ENCODE data around the gene C1QTNF12.

C1QTNF12 gene

DNA sequence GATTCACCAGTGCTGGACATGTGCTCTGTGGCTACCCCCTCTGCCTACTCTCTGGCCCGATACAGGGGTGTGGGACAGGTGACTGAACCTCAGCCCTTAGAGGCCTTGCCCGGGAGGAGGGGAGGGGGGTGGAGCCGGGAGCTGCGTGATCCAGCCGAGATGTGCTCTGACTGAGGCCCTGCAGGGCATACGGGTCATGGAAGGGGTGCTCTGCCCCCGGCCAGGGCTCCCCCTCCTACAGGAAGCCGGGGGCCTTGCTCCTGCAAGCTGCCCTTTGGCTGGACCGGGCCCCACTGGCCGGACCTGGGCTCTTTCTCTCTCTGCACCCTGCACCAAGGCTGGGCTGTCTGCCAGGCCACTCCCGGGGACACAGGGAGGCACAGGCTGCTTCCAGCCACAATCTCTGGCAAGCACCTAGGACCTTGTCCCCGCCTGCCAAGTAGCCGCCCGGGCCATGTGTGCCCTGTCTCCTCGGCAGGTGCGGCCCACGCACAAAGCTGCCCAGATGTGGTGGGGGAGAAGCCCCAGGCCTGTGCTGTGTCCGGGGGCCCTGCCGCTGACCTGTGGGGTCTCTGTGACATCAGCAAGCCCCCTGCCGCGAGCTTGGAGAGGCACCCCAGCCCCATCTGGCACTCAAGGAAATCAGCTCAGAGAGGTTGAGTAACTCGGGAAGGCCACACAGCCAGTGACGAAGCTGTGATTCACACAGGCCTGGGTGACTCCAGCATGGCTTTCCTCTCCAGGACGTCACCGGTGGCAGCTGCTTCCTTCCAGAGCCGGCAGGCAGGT lies 35.2 kb upstream of the C1QTNF12 start:
- DNase-seq (ENCODE audit: low read depth in 2 of 2) = no peak

DNA sequence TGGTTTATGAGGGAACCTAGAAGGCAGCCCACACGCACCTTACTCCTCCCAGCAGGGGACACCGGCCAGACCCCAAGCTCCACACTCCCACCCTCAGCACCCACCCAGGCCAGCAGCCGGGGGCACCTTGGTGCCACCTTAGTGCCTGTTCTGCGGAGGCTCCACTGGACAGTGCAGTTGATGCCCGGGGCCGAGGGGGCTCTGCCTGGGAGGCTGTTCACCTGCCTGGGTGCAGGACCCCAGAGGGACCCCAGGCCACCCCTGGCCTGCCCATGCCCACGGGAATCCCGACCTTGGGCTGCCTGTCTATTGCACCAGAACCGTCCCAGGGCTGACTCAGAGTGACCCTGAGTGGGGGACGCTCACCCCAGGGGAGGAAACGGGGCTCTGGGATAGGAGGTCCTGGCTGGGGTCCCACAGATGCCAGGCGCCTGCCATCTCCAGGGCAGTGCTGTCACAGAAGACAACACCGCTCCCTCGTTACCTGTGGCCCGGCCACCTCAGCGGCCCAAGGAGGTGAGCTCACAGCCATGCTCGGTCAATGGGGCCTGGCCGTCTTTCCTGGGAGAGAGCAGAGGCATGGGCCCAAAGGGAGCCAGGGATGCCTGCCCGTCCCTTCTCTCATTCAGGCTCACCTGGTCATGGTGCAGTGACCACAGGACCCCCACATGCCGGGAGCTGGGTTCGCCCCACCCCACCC lies 34.4 kb upstream of the C1QTNF12 start:
- DNase-seq (ENCODE audit: low read depth in 2 of 2) = no peak

DNA sequence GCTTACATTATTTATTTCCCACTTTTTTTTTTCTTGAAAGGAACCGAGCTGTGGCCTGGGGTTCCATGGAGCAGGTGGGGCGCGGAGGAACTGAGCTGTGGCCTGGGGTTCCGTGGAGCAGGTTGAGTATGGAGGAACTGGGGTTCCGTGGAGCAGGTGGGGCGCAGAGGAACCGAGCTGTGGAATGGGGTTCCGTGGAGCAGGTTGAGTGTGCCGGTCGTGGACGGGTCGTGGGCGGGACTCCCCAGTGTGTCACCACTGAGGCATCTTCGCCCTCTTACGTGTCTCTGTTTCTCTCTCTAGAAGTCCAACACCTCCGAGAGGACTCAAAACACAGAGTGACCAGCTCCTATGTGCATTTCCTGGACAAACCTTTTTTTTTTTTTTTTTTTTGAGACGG lies 32.5 kb upstream of the C1QTNF12 start:
- DNase-seq (ENCODE audit: low read depth in 2 of 2) = no peak

DNA sequence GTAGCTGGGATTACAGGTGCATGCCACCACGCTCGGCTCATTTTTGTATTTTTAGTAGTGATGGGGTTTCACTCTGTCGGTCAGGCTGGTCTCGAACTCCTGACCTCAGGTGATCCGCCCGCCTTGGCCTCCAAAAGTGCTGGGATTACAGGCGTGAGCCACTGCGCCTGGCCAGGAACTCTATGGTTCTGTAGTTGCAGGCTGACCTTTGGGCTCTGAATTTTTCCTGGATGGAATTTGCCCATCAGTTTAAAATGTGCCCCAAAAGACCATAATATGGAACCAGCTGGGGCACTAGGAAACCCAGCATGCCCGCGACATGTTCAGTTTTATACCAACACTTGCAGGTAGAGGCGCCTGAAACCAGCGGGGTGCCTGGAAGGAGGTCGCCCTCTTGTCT lies 32.1 kb upstream of the C1QTNF12 start:
- DNase-seq (ENCODE audit: low read depth in 2 of 2) = no peak

DNA sequence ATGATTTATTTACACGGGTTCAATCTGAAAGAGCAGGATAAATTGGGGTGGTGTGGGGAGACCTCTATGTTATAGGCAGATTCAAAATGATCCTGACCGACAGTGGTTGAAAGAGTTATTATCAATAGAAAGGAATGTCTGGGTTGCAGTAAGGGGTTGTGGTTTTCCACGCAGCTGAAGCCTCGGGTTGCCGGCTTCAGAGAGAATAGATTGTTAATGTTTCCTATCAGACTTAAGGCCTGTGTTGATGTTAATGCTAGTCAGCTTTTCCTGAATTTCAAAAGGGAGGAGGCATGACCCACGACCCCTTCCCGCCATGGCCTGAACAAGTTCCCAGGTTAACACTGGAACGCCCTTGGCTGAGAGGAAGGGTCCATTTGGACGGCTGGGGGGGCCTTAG lies 29.3 kb upstream of the C1QTNF12 start:
- DNase-seq (ENCODE audit: low read depth in 2 of 2) = no peak

DNA sequence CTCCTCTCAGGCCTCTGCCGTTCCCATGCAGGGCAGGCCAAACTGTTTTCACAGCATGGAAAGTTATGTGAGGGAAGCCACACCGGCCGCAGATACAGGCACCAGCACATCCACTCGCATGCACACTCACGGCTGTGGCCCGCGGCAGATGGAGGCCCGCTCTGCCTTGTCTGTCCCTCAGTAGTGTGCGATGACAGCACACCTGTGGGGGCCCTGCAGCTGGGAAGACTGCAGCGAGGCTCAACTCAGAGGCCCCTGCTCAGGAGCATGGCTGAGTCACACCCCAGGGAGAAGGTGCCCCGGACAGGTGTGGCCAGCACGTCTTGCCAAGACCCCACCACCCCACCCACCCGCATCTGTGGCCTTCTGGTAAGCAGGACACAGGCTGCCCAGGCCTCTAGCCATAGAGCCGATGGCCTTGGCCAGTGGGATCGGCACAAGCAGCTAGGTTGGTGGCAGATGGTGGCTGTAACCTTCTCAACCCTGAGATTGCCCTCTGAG lies 28.5 kb upstream of the C1QTNF12 start:
- no peak for DNase-seq (ENCODE audit: low read depth in 2 of 2)

DNA sequence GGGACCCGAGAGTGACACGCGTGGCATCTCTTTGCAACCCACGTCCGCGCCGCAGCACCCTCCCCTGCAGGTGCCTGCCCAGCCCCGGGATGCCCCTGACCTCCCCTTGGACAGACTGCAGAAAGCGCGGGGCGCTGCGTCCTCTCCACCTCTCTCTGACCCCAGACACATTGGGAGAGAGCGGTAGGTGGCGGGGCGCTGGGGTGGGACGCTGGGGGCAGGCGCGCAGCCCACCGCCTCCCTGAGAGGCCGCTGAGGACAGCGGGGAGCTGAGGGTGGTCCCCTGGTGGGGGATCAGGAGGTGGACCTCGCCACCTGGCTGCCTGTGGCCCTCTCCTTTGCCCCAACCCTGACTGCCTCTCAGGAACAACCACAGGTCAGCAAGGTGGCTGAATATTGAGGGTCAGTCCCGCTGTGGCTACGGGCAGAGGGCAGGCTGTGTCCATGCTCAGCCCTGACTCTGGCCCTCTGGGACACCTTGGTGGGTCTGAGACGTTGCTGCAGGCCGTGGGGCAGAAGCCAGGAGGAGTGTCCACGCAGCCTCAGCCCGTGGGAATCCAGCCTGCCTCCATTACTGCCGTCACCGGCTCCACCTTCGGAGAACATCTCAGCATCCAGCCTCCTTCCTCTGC lies 27.9 kb upstream of the C1QTNF12 start:
- DNase-seq (ENCODE audit: low read depth in 2 of 2) = no peak

DNA sequence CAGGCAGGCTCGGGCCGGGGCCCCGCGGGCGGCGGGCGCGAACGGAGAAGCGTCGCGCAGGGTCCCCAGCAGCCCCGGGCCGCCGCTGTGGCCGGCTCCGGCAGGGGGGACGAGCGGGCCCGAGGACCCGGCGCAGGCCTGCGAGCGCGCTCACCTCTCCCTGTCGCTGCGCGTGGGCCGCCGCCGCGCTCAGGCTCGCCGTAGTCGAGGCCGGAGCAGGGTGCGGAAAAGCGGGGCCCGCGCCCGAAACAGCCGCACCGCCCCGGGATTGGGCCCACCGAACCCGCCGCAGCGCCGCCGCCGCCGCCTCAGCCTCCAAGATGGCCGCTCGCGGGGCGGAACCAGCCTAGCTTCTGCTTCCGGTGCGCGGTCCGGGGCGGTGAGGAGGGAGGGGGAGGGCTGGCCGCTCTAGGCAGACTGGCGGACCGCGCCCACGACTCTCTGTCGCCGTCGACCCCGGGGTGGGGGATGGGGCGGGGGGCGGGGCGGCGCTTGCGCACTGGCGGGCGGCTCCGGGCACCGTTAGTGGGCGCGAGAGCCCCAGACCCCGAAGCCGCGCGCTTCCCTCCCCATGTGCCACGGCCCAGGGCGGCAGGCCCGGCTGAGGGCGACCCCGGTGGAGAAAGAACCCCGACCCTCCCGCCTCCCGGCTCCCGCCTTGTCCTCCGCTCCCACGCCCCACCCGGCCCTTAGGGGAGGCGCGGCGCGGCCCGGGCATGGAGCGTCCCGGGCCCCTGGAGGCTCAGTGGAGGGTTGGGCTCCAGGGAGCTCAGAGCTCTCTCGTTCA lies 27.2 kb upstream of the C1QTNF12 start, which contains the start of gene UBE2J2:
Gene UBE2J2, minus strand, starts transcription at position 343 of the 787 bp plus-strand sequence. CDS start 5,862 bp downstream, outside the sequence.
- DNase-seq (ENCODE audit: low read depth in 2 of 2) = peak; percentile 91 to 94

DNA sequence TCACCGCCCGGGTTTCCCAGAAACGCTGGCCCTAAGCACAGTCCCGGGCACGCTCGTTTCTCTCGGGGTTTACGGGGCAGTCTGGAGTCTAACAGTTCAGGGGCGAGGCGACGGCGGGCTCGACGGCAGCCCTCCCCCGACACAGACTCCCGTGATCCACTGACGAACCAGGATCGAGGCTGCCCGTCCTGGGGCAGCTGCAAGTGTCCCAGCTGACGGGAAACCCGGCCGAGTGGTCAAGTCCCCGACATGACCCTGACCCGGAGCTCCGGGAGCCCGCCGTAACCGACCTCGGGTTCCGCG lies 26.6 kb upstream of the C1QTNF12 start:
- no peak for DNase-seq (ENCODE audit: low read depth in 2 of 2)

DNA sequence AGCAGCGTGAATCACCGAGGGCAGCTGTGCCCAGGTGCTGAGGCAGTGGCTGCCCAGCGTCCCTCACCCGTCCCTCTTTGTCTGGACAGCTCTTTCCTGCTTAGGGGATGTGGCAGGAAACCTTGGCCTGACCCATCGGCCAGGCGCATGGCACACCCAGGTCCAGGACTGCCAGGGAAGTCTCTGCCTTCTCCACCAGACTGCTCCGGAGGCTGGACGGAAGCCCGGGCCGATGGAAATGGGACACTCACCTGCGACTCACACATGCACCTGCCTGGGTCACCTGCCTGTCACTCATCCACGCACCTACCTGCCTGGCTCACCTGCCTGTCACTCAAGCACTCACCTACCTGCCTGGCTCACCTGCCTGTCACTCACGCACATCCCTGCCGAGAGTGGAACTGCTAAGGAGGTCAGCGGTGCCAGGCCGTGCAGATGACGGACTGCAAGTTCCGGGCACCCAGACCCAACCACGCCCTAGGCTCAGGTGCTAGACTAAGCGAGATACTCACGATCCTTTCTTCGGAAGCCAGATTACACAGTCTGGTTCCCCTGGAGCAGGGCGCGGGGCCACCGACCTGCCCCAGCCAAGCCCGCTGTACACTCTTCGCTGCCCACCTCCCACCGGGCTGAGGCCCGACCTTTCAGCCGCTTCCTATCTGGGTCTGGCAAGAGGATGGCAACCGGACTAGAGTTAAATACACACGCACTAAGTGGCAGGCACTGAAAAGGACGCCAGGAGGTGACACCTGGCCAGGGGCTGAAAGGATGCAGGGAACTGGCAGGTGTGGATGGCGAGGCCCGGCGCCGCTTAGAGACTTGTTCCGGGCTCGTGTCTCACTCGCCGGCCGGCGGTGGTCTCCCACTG lies 26.1 kb upstream of the C1QTNF12 start:
- no peak for DNase-seq (ENCODE audit: low read depth in 2 of 2)

DNA sequence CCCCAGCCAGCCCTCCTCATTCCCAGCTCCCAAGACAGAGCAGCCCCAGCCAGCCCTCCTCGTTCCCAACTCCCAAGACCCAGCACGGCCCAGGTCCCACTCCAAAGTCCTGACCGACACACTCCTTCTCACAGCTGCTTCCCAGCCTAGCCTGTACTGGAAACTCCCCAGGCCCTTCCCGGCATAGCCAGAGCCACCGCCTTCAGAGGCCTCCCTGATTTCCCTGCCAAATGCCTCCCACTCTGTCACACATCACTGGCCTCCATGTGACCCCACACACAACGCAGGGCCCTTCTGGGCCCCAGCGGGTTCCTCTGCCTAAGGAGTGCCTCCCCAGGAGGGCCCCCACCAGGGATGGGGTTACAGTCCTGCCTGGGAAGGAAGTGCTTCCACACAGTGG lies 24.3 kb upstream of the C1QTNF12 start:
- no peak for DNase-seq (ENCODE audit: low read depth in 2 of 2)

DNA sequence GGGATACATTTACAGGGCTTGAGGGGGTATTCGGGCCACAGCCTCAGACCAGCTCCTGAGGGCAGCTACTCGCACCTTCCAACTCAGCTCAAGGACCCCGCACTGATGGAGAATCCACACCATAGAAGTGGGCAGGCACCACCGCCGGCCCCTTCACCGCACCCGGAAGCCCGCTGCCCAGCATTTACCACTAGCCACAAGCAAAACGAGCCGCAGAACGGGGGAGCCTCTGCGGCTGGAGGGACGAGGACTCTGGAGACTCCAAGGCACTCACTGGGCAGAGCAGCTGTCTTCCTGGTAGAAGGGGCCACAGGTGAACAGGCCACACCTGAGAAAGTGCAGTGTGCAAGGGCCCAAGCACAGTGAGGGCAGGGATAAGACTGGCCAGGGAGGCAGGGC lies 21.8 kb upstream of the C1QTNF12 start:
- no peak for DNase-seq (ENCODE audit: low read depth in 2 of 2)

DNA sequence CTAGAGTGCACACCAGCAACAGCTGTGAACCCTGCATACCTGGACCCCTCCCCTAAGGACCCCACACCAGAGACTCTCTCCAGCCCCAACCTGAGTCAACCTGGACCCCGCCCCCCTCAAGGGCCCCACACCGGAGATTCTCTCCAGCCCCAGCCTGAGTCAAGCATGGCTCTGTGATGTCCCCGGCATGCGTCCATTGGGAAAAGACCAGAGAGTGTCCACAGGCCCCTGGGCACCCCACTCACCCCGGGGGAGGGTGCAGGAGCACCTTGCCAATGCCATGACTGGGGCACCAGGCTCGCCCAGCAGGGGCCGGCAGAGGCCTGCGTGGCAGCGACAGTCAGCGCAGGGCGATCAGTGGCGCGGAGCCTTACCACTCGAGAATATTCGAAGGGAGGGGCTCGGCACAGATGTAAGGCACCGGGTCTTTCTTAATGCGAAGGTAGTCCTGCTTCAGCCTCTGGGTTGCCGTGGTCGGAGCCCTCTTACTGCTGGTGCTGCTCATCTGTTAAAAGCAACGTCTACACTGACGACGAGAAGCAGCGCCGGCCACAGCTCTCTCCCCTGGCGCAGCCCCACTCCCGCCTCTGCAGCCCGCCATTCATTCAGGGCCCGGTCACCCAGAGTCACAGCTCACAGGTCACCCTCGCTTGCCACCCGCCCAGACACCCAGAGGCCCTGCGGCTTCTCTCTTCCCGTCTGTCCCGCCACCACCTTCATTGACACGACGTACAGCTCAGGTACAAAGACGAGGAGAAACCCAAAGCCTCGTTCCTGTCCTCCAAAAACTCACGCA lies 21.2 kb upstream of the C1QTNF12 start:
- DNase-seq (ENCODE audit: low read depth in 2 of 2) = no peak

DNA sequence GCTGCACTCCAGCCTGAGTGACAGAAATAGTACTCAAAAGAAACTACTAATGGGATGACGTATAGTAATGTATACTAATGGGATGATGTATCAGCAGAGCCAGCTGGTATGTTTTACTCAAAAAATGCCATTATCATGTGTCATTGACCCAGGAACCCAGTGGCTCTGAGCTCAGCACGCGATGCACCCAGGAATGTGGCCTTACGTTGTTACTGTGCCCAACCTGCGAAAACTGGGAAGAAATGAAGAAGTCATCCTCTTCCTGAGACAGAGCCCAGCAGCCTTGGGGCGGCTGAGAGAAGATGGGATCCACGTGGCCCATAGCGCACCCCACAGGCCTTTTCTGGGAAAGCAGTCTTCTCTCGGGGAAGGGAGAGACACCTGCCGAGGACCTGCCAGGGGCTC lies 18.3 kb upstream of the C1QTNF12 start:
- no peak for DNase-seq (ENCODE audit: low read depth in 2 of 2)

DNA sequence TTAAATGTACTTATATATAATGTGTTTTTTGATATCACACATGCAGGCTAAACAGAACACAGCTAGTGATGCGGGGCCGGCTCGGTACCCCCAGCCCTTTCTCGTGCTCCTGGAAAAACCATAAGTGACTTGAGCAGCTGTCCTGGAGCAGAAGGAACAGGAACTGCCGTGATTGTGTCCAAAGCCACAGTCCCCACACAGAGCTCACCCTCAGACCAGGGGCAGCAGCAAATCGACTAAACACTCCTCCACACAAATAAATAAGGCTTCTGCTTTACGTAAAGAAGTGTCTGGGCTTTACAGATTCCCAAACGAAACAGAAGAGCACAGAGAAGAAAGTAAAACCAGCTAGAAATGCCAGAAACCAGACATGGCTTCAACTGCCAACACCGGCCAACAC lies 17.5 kb upstream of the C1QTNF12 start:
- no peak for DNase-seq (ENCODE audit: low read depth in 2 of 2)

DNA sequence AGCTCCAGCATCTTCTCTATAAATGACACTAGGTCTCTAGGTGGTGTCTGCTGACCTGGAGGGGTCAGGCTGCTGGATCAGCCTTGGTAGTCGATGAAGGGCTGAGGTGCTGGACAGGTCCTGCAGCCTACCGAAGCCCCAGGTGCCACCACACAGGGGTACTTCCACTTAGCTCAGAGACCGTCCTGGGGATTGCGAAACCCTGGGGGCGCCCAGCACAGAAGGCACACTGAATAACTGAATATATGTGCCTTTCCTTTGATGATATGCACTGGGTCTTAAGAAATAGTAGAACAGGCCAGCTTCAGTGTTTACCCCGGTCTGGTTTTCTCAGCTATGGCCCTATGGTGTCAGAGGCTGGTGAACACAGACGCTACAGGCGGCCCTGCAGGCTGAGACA lies 16.2 kb upstream of the C1QTNF12 start:
- no peak for DNase-seq (ENCODE audit: low read depth in 2 of 2)

DNA sequence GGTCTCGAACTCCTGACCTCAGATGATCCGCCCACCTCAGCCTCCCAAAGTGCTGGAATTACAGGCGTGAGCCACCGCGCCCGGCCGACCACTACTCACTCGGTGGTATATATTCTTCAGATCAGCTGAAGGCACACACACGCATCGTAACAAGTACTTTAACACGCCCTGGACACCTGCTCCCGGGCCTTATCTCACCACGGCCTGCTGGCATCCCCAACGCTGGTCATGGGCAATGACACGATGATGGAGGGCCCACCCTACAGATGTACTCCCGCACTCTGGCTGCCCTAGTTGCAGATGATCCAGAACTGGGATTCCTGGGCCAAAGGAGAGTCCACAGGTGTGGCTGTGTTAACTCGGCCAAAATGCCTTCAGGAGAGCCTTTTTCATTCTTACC lies 15.5 kb upstream of the C1QTNF12 start:
- DNase-seq (ENCODE audit: low read depth in 2 of 2) = no peak

DNA sequence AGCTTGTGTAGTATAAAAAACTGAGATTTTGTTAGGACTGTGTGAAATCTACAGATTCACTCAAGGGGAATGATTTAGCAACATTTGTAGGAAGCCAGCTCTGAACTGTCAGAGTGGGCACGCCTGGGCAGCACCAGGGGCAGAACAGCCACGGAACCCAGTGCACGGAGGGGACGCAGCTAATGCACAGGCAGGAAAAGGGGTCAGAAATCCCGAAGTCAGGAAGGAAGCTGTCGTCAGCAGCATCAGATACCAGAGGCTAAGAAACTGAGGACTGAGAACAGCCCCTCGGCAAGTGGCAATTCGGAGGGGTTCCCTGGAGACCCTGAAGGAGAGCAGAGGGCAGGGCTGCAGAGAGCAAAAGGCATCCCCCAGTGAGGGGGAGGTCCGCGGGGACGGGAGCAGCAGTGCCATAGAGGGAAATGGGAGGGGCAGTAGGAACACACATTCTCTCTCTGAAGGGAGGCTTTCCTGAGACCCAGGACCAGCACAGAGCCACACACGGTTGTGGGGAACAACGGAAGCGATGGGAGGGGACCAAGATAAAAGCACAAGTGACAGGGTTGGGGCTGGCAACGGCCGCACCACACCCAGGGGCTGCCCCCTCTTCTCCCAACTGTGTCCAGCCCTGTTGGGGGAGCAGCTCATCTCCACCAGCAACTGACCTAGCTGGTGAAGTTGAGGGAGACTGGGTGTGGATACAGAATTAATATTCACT lies 14.5 kb upstream of the C1QTNF12 start:
- no peak for DNase-seq (ENCODE audit: low read depth in 2 of 2)

DNA sequence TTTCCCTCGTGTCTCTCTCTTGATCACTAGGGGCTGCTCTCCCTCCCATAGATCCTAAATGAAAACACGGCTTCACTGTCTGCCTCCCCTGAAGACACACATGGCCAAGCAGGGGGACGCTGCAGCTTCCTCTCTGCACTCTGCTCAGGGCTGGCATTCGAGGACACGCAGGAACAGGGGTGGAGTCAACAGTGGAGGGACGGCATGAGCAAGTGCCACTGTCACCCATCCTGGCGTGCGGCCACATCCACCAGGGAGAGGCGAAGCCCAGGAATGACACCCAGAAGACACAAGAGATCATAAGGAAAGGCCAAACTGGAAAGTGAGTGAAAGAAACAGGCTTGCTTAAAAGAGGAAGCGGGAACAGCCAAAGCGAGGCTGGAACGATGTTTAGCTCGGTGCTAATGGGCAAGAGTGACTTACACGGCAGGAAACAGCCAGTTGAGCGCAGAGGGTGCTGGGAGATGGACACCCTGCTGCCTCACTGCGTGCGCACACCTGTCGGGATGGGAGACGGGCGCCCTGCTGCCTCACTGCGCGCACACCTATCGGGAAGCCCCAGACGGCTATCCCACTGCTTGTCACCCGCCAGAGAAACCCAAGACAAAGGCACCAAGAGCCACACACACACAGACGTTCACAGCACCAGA lies 13.6 kb upstream of the C1QTNF12 start:
- no peak for DNase-seq (ENCODE audit: low read depth in 2 of 2)

Measured in stimulated activated CD8-positive, alpha-beta memory T cell treated with anti-CD3 and anti-CD28 coated beads, Interleukin-2, amount 100 ng/mL, for 48 hours (primary cell).